ENCODE measurements around the gene GNAS.
"Not testable (repeated sequence)": the region's sequence is repeated elsewhere in the genome, so short reads cannot be mapped to it uniquely, and the experiment has no call there.

The GNAS gene

DNA sequence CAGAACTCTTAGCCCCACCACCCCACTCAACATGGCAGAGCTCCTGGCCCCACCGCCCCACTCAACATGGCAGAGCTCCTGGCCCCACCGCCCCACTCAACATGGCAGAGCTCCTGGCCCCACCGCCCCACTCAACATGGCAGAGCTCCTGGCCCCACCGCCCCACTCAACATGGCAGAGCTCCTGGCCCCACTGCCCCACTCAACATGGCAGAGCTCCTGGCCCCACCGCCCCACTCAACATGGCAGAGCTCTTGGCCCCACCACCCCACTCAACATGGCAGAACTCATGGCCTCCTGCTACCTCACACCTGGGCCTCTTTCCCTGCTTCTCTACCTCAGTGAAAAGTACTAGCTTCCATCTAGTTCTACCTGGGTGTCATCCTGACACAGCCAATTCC is 23.7 kb upstream of the GNAS start:
- DNase-seq (ENCODE audit: low read depth): not testable (repeated sequence)

DNA sequence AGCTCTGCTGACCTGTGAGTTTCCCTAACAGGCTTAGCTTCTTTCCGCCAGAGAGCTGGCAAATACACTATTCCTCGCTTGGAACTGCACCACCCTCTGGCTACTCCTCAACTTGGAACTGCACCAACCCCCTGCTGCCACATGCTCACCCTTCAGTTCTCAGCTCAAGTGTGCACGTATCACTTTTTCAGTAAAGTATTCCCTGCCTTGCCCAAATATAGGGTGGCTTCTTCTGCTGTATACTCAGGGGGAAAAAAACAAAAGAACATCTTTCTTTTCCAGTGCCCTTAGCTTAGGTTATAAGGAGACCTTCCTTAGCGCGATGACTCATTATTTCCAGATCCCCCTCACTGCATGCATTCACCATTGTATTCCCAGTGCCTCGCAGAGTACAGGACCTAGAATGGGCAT is 23.0 kb upstream of the GNAS start:
- no peak for DNase-seq (ENCODE audit: low read depth)

DNA sequence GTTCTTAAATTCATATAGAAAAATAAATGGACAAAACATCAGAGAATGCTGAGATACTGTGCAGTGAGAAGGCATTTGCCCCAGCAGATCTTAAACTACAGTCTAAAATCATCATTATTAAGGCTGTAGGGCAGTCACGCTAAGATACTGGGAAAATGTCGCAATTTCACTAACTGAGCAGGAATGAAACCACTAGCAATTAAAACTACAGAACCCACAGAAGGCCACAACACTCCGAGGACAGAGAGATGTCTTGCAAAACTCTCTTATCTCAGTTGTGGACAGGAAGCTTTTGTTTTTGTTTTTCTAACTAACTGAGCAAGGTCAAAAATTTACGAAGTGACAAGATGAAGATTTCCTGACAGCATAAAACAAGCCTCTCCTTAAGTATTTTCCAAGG is 20.1 kb upstream of the GNAS start:
- no peak for DNase-seq (ENCODE audit: low read depth)

GRCh38 chr20:58833921-58834320 is 18.6 kb upstream of the GNAS start:
- DNase-seq (ENCODE audit: low read depth): no peak

- no peak for DNase-seq (ENCODE audit: low read depth)
These were observed 17.3 kb upstream of the GNAS start for GRCh38 chr20:58835231-58835630.

- no peak for DNase-seq (ENCODE audit: low read depth)
These were observed 15.8 kb upstream of the GNAS start for GRCh38 chr20:58836616-58837204.

DNA sequence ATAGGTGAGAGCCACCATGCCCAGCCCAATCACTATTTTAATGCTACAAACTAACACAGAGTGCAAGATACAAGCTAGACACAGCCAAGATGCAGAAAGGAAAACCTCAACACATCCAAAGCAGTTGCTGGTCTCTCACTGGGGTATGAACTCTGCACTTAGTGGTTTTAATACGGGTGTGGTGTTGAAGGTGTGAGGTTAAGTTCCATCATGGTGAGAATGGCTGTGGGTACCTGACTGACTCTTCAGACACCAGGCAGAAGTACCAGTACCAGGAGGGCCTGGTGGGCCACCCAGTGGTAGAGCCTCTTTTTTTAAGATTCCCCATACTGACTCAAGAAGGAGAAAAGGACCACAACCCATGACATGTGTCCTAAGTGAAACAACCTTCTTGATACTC is 14.8 kb upstream of the GNAS start:
- DNase-seq (ENCODE audit: low read depth): no peak

DNA sequence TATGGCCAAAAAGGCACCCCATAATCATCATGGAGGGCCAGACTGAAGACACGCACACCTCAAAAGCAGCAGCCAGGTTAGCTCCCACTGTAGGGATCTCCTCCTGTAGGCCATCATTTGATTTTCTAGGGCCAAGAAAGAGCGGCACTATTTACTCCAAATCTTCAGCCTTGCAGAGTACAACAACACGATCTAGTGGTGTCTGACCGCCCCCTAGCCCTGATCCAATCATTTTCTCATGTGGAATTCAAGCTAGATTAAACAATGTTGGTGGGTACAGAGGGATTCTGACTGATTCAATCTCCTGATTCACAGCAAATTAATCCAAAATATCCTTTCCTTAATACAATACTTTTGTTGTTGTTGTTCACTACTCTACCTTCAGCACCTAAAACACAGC is 14.3 kb upstream of the GNAS start:
- no peak for DNase-seq (ENCODE audit: low read depth)

- no peak for DNase-seq (ENCODE audit: low read depth)
These were observed 13.0 kb upstream of the GNAS start for GRCh38 chr20:58839474-58839874.

DNA sequence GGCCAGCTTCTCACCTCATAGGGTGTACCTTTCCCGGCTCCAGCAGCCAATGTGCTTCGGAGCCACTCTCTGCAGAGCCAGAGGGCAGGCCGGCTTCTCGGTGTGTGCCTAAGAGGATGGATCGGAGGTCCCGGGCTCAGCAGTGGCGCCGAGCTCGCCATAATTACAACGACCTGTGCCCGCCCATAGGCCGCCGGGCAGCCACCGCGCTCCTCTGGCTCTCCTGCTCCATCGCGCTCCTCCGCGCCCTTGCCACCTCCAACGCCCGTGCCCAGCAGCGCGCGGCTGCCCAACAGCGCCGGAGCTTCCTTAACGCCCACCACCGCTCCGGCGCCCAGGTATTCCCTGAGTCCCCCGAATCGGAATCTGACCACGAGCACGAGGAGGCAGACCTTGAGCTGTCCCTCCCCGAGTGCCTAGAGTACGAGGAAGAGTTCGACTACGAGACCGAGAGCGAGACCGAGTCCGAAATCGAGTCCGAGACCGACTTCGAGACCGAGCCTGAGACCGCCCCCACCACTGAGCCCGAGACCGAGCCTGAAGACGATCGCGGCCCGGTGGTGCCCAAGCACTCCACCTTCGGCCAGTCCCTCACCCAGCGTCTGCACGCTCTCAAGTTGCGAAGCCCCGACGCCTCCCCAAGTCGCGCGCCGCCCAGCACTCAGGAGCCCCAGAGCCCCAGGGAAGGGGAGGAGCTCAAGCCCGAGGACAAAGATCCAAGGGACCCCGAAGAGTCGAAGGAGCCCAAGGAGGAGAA is 12.3 kb upstream of the GNAS start:
- no peak for DNase-seq (ENCODE audit: low read depth)

DNA sequence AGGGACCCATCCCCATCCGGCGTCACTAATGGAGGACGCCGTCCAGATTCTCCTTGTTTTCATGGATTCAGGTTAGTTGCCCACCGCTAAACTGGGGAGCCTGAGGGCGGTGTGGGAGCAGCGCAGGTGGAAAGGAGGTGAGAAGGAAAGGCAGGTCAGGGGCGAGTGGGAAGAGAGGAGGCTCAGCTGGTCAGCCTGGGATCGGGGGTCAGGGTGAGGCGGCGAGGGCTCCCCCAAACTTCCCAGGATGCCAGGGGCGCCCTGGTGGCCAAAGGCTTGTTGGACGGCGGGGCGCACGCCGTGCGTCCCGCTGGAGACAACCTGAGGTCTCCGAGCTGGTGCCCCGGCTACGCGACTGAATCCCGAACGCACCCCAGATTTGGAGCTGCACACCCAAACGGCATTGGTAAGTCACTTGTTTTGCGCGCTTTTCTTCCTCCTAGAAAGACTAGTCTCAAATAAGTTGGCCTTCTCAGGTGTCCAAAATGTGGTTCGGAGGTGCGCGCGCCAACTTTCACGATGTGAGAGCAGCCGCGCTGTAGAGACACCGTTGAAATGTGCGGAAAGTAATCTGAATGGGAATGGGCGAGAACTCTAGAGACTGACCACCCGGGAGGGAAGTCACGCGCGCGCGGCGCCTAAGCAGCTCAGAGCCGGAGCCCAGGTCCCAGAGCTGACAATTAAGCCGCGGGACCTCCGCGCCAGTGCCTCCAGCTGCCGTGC is 11.5 kb upstream of the GNAS start:
- no peak for DNase-seq (ENCODE audit: low read depth)

DNA sequence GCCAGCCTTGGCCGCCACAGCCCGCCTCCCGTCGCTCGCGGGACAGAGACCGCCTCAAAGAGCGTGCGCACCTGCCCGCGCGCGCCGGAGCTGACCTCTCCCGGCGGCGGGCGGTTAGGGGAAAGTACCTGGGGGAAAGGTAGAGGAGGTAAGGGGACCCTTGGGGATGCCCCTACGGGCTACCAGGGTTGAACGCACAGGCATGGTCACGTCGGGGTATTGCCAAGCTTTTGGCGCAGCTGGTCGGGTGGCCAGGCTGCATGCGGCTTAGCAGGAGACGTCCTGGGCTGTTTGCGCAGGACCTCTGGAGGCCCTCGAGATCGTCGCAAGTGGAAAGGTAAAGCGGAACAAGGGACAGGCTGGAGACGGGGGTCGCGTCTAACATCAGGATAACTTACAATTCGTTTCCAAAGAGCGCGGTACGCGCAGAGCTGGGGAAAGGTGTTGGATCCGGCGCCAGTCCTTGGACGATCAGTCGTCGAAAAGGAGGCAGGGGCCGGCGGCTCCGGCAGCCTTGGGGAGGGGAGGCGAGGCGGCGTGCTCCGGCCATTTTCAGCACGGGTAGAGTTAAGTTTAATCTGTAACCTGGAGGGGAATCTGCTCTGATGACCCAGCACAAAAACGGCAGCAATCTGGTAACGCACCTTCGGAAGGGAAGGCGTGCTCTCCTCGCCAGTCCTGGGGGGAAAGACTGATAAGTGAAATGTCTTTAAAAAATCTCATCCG is 10.8 kb upstream of the GNAS start:
- no peak for DNase-seq (ENCODE audit: low read depth)

DNA sequence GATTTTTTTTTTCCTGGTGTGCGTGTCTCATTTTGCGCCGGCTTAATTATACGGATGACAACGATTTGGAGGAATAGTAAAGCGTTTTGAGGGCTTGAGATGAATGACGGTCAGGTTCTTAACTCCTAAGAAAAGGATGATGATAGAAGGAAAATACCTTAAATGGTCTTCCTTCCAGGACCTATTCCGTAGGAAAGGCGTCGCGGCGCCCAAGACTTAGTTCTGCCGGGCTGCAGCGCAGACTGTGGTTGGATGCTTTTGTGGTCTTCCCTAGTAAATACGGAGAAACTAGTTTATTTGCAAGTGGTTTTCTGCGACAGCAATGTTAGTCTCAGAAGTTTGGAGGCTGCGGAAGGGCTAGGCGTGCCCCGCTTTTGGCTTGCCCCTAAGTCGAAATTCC is 10.2 kb upstream of the GNAS start:
- no peak for DNase-seq (ENCODE audit: low read depth)

- DNase-seq (ENCODE audit: low read depth): no peak
These were observed 9.4 kb upstream of the GNAS start for GRCh38 chr20:58843128-58843556.

DNA sequence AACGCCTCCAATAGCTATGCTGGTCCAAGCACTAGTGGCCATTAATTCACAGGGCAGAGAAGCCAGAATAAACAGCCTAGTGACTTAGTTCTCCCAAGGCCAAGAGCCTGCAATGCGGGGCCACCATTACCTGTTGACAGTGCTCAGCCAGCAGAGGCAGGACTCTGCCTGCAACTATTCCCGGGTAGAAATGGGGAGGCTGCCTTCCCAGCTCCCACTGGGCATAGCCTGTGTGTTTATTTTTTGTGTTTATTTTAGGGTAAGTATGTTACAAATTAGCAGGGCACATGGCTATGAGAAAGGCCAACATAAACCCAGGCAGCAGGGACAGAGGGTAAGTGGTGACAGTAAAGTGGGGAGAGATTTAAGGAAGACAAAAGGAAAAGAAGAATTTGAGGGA is 6.8 kb upstream of the GNAS start:
- DNase-seq (ENCODE audit: low read depth): no peak

- DNase-seq (ENCODE audit: low read depth): no peak
These were observed 5.1 kb upstream of the GNAS start for GRCh38 chr20:58847463-58847862.

GRCh38 chr20:58850693-58851174 is 1.8 kb upstream of the GNAS start, which contains the start of gene GNAS-AS1:
Gene GNAS-AS1, minus strand, starts transcription at chr20:58850902.
- DNase-seq (ENCODE audit: low read depth): peak; percentile 68

GRCh38 chr20:58851221-58851968 is 1.1 kb upstream of the GNAS start:
- no peak for DNase-seq (ENCODE audit: low read depth)

DNA sequence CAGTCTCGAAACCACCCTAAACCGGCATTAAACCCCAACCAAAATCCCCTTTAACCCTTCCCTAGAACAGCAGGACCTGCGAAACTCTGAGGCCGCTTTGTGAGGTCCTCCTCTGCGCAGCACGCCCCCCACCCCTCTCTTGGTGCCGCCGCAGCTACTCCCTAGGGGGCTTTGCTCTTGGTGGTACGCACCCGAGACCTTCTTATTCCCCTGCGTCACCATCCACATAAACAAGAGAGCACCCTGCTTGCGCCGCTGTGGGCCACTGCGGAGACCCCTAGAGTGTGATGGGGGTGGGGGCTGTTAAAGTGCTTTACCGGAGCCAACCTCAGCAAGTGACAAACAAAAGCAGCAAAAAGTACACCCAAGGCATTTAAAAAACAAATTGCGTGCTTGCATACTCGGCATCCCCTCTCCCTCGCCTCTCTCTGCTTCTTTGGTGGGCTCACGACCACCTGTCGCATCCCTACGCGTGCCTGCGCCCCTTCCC is 502 bp upstream of the GNAS start:
- no peak for DNase-seq (ENCODE audit: low read depth)

DNA sequence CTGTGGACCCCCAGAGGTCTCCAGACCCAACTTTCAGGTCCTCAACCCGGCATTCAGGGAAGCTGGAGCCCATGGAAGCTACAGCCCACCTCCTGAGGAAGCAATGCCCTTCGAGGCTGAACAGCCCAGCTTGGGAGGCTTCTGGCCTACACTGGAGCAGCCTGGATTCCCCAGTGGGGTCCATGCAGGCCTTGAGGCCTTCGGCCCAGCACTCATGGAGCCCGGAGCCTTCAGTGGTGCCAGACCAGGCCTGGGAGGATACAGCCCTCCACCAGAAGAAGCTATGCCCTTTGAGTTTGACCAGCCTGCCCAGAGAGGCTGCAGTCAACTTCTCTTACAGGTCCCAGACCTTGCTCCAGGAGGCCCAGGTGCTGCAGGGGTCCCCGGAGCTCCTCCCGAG is 950 bp downstream of the GNAS start:
- no peak for DNase-seq (ENCODE audit: low read depth)

- DNase-seq (ENCODE audit: low read depth): no peak
These were observed 1.6 kb downstream of the GNAS start for GRCh38 chr20:58853976-58854637.
